ENCODE data around the gene ADAT3.
"Not testable (repeated sequence)": the region's sequence is repeated elsewhere in the genome, so short reads cannot be mapped to it uniquely, and the experiment has no call there.

The ADAT3 gene

DNA sequence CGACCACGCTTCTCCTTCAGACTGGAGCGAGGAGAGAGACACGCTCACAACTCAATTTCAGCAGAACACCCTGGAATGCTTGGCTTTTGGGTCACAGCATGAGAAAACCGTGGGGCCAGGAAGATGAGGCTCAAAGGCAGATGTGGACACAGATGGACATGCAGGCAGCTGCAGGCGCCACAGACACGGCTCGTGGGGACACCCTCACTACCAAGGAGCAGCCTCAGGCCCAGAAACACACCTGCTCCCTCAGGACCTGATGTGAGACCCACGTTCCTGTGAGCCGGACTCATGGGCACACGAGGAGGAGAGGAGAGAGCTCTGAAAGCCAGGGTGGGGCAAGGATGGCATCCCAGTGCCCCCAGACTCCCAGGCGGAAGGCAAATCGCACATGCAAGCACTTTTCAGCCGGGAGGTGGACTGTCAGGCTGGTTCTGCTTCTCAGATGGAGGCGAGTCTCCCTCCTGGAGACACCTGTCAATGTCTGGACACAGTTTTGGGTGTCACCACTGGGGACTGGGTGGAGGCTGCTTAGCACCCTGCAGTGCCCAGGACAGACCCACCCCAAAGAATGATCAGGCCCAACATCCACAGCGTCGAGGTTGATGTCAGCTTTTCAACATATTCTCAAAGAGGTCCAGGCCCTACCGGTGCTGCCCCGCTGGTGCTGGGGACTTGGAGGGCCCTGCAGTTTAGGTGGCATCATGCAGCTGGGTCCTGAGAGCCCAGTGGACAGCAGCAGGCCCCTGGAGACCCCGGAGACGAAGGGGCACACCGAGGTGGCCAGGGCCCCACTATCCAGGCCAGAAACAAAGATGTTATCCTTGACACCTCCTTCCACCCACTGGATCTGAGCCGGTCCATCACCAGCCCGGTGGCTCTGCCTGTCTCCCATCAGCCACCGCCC is 22.2 kb upstream of the ADAT3 start:
- no peak for DNase-seq (ENCODE audit: low read depth in 2 of 3, low spot score in 2 of 3)

DNA sequence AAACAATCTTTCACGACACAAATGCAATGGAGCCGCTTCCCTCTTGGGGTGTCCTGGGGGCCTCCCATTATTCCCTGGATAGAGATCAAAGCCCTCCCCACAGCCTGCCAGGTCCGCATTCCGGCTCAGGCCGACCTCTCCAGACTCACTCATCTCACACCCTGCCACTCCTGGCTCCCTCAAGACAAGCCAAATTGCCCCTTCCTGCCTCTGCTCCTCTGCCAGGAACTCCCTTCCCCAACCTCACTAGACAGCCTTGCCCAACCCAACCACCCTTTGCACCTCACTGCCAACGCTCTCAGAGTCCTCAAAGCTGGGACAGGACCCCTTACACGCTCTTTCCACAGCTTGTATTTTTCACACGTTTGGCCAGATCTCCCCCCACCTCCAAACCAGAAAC is 21.4 kb upstream of the ADAT3 start:
- DNase-seq (ENCODE audit: low read depth in 2 of 3, low spot score in 2 of 3) = no peak

DNA sequence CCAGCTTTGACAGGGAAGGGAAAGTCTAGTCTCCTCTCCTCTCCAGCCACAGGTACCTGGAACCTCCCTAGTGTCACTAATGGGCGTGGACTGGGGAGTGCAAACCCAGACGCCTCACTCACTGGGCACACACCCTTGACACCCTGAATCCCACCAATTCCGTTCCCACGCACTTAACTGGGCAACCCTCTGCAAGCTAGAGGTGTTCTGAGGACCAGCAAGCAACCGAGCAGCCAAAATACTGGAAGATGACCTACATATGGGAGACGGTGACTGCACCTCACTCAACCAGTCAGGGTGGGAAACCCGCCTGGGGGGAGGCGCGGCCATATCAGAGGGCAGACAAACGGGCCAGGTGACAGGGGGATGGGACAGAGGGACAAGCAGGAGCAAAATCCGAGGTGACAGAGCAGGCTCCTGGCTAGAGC is 20.9 kb upstream of the ADAT3 start:
- DNase-seq (ENCODE audit: low read depth in 2 of 3, low spot score in 2 of 3) = no peak

DNA sequence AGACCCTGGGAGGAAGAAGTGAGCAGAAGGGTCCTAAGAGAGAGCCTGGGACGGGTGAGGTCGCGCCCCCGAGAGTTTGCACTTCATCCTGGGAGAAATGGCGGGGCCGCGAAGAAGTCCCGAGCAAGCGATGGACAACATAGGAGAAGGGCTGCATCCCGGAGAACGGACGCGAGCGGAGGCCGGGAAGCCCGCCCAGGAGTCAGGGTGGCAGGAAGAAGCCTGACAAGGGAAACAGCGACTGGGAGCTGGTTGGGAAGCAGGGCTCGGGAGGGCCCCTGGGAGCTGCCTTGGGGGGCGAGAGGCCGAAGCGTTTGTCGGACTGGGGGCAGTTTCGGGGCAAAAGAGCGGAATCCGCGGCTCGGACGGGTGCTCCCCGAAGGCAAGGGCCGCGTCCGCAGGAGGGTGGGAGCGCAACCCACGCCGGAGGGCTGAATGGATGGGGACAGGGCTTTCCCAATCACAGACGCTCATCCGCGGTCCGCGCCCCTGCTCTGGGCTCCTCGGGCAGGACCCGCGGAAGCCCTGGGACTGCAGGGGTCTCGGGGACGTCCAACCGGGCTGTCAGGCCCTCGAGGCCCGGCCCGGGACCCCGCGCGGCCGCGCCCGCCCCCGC is 20.4 kb upstream of the ADAT3 start:
- DNase-seq (ENCODE audit: low read depth in 2 of 3, low spot score in 2 of 3) = no peak

DNA sequence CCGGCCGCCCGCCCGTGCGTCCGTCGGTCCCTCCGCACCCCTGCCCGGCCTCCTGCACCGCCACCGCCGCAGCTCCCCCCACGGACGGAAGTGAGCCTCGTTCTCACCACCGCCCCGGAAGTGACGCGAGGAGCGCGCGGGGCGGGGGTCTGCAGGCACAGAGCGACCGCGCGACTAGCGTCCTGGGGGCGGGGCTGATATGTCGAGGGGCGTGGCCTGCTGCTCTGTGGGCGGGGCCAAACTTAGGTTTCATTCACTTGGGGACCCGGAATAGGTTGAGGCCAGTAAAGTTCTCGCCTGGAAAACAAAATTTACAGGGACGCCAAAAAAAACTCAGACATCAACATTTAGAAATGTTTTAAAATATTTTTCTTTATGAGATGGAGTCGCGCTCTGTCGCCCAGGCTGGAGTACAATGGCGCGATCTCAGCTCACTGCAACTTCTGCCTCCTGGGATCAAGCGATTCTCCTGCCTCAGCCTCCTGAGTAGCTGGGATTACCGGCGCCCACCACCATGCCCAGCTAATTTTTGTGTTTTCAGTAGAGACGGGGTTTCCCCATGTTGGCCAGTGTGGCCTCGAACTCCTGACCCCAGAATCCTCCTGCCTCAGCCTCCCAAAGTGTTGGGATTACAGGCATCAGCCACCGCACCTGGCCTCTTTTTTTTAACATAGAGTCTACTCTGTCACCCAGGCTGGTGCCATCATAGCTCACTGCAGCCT is 19.6 kb upstream of the ADAT3 start, which contains the start of gene ABHD17A:
Gene ABHD17A, minus strand, starts transcription at position 99 of the 722 bp plus-strand sequence. CDS start 3,930 bp downstream, outside the sequence.
- peak; percentile 93 to 97 (median 96) for DNase-seq (ENCODE audit: low read depth in 2 of 3, low spot score in 2 of 3)

DNA sequence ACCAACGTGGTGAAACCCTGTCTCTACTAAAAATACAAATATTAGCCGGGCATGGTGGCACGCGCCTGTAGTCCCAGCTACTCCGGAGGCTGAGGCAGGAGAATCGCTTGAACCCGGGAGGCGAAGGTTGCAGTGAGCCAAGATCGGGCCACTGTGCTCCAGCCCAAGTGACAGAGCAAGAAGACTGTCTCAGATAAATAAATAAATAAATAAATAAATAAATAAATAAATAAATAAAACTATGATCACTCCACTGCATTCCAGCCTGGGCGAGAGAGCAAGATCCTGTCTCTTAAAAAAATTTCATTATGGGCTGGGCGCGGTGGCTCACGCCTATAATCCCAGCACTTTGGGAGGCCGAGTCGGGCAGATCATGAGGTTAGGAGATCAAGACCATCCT is 18.8 kb upstream of the ADAT3 start:
- DNase-seq (ENCODE audit: low read depth in 2 of 3, low spot score in 2 of 3) = not testable (repeated sequence)

DNA sequence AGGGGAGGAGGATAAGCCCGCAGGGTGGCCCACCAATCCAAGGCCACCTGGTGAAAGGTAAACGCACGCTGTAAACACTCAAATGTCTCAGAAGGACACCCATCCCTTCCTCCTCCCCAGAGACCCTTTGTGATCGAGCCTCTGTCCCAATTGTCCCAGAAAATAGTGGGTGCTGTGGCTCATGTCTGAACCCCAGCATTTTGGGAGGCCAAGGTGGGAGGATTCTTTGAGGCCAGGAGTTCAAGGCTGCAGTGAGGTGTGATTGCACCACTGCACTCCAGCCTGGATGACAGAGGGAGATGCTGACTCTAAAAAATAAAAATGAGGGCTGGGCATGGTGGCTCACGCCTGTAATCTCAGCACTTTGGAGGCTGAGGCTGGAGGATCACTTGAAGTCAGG is 16.8 kb upstream of the ADAT3 start:
- no peak for DNase-seq (ENCODE audit: low read depth in 2 of 3, low spot score in 2 of 3)

DNA sequence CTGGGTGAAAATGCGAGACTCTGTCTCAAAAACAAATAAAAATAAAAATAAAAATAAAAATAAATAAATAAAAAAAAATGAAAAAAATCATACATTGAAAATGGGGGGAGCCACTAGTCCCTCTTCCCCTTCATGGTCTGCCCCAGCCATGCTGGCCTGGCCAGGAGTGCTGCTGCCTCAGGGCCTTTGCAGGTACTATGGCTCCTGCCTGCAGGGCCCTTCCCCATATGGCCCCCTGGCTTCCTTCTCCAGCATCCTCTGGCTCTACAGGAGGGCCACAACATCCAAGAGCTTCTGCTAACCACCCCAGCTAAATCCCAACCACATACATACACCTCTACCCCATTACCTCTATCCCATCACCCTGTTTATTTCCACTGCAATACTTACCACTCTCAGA is 15.3 kb upstream of the ADAT3 start:
- no peak for DNase-seq (ENCODE audit: low read depth in 2 of 3, low spot score in 2 of 3)

DNA sequence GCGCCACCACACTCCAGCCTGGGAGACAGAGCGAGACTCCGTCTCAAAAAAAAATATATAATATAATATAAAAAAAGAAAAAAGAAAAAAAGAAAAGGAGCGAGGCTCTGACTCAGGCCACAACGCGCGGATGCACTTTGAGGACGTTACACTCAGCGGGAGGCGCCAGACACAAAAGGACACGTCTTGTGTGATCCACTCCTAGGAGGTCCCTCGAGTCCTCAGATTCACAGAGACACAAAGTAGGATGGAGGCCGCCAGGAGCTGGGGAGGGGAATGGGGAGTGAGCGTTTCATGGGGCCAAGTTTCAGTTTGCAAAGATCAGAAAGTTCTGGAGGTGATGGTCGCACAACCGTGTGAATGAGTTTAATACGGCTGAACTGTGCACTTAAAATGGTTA is 11.4 kb upstream of the ADAT3 start:
- no peak for DNase-seq (ENCODE audit: low read depth in 2 of 3, low spot score in 2 of 3)

DNA sequence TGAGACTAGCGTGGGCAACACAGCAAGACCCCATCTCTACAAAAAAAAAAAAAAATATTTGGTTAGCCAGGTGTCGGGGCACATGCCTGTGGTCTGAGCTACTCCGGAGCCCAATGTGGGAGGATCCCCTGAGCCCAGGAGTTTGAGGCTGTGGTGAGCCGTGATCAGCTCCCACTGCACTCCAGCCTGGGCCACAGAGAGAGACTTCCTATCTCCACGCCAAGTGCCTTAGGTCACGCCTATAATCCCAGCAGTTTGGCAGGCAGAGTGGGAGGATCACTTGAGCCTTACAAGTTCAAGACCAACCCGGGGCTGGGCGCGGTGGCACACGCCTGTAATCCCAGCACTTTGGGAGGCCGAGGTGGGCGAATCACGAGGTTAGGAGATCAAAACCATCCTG is 8.7 kb upstream of the ADAT3 start:
- DNase-seq (ENCODE audit: low read depth in 2 of 3, low spot score in 2 of 3) = no peak

DNA sequence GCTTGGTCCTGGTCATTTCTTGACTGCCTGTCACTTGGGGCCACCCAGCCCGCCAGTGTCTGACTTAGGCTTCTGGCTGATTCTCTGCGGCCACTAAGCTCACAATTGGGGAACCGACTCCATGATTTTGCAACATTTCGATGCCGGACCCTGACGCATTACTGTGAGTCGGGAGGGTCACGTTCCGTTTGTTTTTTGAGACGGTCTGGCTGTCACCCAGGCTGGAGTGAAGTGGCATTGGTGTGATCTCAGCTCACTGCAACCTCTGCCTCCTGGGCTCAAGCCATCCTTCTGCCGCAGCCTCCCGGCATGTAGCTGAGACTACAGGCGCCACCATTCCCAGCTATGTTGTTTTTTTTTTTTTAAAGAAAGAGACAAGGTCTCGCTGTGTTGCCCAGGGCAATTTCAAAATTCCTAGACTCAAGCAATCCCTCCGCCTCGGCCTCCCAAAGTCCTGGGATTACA is 3.2 kb upstream of the ADAT3 start:
- no peak for DNase-seq (ENCODE audit: low read depth in 2 of 3, low spot score in 2 of 3)

DNA sequence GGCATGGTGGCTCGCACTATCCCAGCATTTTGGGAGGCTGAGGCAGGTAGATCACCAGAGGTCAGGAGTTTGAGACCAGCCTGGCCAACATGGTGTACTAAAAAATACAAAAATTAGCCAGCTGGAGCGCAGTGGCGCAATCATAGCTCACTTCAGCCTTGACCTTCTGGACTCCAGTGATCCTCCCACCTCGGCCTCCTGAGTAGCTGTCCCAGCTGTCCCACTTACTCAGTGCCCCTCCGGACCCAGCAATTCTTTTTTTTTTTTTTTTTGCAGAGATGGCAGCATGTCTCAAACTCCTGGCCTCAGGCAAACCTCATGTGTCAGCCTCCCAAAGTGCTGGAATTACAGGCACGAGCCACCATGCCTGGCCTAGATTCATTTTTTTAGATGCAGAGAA is 2.3 kb upstream of the ADAT3 start:
- no peak for DNase-seq (ENCODE audit: low read depth in 2 of 3, low spot score in 2 of 3)

DNA sequence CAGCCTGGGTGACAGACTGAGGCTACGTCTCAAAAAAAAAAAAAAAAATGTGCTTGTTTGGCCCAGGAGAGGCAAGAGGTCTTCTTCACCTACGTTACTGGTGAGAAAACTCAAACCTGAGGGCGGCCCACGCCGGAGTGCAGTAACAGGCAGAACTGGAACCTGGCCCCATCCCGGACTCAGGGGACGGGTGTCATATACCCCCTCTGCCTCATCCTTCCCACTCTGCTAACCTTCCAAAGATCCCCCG is 414 bp upstream of the ADAT3 start:
- DNase-seq (ENCODE audit: low read depth in 2 of 3, low spot score in 2 of 3) = no peak

DNA sequence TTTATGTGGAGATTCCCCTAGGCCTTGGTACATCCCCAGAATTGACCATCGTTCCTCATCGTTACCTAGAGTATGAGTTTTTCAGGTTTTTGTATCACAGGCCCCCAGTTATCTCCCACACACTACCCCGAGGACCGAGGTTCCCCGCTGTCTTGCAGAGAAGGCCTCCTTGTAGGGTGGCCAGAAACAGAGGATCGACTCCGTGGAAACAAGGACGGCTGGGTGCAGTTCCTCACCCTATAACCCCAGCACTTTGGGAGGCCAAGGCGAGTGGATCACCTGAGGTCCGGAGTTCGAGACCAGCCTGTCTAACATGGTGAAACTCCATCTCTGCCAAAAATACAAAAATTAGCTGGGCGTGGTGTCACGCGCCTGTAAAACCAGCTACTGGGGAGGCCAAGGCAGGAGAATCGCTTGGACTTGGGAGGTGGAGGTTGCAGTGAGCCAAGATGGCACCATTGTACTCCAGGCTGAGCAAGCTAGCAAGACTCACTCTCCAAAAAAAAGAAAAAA is 720 bp downstream of the ADAT3 start:
- no peak for DNase-seq (ENCODE audit: low read depth in 2 of 3, low spot score in 2 of 3)

DNA sequence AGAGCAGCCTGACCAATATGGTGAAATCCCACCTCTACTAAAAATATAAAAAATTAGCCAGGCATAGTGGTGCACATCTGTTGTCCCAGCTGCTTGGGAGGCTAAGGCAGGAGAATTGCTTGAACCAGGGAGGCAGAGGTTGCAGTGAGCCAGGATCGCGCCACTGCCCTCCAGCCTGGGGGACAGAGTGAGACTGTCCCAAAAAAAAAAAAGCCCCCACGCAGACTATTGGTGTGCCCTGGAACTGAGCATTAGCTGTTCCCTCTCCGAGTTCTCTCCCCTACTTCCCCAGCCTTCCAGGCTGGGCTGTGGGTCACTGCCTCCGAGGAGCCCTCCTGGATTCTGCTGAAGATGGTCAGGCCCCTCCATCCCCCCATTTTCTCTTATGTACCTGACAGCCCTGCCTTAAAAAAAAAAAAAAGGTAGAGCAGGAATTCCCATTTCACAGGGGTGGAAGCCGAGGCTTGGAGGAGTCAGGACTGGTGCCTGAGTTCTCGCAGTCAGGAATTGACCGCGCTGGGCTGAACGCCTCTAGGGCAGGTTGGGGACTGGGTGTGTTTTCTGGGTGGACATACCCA is 1.9 kb downstream of the ADAT3 start:
- no peak for DNase-seq (ENCODE audit: low read depth in 2 of 3, low spot score in 2 of 3)

DNA sequence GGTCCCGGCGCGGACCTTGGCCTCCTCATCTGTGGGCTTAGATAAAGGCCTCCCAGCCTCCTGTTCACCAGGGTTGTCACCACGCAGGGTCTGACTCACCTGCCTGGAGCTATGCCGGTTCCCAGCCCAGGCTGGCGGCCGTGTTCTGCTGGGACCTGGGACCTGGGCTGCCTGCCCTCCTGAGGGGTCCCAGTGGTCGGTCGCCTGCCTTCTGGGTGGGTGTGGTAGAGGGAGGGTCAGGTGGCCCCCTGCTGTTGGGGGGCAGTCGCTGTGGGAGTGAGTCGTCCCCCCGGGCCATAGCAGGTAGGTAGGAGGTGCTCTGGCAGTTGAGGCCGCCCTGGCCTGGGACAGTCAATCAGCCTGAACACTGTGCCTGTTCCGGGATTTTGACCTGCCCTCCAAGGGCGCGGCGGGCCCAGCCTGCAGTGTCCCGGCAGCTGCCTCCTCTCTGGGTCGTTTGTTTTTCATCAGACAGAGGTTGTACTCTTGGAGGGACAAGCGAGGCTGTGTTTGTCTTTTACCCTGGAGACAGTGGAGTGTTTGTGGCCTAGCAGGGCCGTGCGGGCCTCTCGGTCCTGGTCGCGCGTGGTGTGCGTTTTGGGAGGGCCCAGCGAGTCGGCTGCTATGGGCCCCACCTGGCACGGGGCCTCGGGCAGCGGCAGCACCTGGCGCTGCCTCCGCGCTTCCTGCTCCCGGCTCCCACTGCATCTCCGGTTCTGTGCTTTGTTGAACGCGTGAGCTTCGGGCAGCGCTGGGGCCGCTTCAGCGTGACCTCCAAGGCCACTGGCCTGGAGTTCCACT is 2.6 kb downstream of the ADAT3 start:
- DNase-seq (ENCODE audit: low read depth in 2 of 3, low spot score in 2 of 3) = no peak

DNA sequence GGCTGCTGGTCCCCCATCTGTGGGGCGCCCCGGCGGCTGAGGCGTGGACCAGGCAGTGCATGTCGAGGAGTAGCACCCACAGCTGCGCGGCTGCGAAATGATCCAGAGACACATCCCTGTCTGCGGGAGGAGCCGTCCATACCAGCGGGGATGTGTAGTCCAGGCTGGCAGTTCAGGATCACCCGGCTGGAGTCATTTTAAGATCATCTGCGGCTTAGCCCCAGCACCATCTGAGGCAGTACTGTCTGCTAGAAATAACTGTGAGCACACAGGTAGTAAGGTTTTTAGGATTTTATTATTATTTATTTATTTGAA is 3.1 kb downstream of the ADAT3 start:
- no peak for DNase-seq (ENCODE audit: low read depth in 2 of 3, low spot score in 2 of 3)

DNA sequence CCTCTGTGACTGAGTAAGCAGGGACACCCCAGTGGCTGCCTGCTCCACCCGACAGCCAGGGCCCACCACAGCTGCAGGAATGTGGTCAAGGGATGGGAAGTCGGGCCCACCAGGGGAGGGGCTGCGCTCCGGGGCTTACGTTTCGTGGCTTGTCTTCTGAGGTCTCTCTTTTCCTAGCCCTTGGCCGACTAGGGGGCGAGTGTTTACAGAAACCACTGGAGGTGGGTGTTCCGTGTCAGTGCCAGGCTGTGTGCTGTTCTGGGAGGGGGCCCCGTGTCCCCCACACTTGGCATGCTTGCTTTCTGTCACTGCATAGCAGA is 4.5 kb downstream of the ADAT3 start:
- DNase-seq (ENCODE audit: low read depth in 2 of 3, low spot score in 2 of 3) = no peak

DNA sequence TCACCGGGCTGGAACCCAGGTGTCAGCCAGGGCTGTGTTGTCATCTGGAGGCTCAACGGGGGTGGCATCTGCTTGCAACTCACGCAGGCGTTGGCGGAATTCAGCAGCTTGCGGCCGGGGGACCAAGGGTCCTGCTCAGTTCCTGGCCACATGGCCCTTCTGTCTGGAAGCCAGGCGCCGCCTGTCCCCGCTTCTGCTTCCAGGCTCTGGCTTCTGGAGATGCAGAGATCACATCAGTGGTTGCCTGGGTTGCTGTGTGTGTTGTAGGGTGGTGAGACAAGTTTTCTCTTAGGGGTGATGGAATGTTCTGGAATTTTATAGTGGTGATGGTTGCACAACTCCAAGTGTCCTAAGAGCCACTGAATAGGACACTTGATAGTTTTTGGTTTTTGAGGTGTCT is 5.0 kb downstream of the ADAT3 start:
- no peak for DNase-seq (ENCODE audit: low read depth in 2 of 3, low spot score in 2 of 3)

DNA sequence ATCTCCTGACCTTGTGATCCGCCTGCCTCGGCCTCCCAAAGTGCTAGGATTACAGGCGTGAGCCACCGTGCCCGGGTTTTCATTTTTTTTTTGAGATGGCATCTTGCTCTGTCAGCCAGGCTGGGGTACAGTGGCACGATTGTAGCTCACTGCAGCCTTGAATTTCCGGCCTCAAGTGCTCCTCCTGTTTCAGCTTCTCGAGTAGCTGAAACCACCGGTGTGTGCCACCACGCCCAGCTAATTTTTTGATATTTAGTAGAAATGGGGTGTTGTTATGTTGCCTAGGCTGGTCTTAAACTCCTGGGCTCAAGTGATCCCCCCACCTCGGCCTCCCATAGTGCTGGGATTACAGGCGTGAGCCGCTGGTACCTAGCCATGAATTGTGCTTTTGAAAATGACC is 5.9 kb downstream of the ADAT3 start:
- no peak for DNase-seq (ENCODE audit: low read depth in 2 of 3, low spot score in 2 of 3)

DNA sequence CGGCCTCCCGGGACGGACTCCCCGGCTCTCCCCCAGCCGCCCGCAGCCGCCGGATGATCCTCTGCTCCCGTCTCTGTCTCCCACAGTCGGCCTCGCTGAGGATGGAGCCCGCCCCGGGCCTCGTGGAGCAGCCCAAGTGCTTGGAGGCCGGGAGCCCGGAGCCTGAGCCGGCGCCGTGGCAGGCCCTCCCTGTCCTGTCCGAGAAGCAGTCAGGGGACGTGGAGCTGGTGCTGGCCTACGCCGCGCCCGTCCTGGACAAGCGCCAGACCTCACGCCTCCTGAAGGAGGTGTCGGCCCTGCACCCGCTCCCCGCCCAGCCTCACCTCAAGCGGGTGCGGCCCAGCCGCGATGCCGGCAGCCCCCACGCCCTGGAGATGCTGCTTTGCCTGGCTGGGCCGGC is 6.8 kb downstream of the ADAT3 start:
- no peak for DNase-seq (ENCODE audit: low read depth in 2 of 3, low spot score in 2 of 3)

Data from activated CD8-positive, alpha-beta memory T cell treated with anti-CD3 and anti-CD28 coated beads for 48 hours (primary cell).